Body of pancreas (tissue), 4 donors: ENCODE measurements around the gene KIF18A. TPM values are rescaled to one million over a fixed set of nuclear protein-coding genes. Genes with fewer than 3 reads are reported as not detected.

ENCODE experiments used
- ATAC-seq: fragments of 150-250 bp; one replicate; pipeline ENCODE4 v1.9.1; 2016
- DNase-seq, 4 donors: peaks; one replicate each; pipeline ENCODE4 v3.0.0-alpha.2; 2019
- H3K27ac ChIP-seq, 4 donors: fragments of 200-600 bp; sonication (generic); 1 replicate in 3 of 4; 2 replicates in 1 of 4; pipeline versions ENCODE4 v1.5.1 to v1.6.1; 2016 to 2019; ENCODE audit warnings: mild to moderate bottlenecking in 1 of 4, mixed read lengths in 1 of 4, moderate library complexity in 1 of 4
- H3K27me3 ChIP-seq, 2 donors: fragments of 200-600 bp; sonication (generic); one replicate each; pipeline ENCODE4 v1.6.0; 2016; ENCODE audit warnings: mild to moderate bottlenecking in 1 of 2
- H3K36me3 ChIP-seq, 2 donors: fragments of 200-600 bp; sonication (generic); replicated peaks in 1 of 2; 2 replicates each; pipeline ENCODE4 v1.5.1; 2016; ENCODE audit warnings: low read depth in 2 of 2; ENCODE audit not compliant: insufficient read depth in 1 of 2
- H3K4me1 ChIP-seq: fragments of 200-600 bp; sonication (generic); one replicate; pipeline ENCODE4 v1.6.0; 2016
- H3K4me3 ChIP-seq, 2 donors: fragments of 200-600 bp; sonication (generic); 1 replicate in 1 of 2; 2 replicates in 1 of 2; pipeline ENCODE4 v1.5.1; 2016 to 2019
- H3K9me3 ChIP-seq, 3 donors: fragments of 200-600 bp; sonication (generic); 1 replicate in 2 of 3; 2 replicates in 1 of 3; pipeline ENCODE4 v1.5.1; 2016
- CTCF ChIP-seq, 7 experiments: fragments of 450-650 bp in 4 of 7; fragments of 200-600 bp in 3 of 7; sonication (generic) in 3 of 7; IDR thresholded peaks; one replicate each; pipeline ENCODE4 v1.5.1; 2016 to 2019; ENCODE audit warnings: antibody characterized with exemption in 7 of 7
- POLR2A ChIP-seq, 3 donors: fragments of 450-650 bp; IDR thresholded peaks; one replicate each; pipeline ENCODE4 v1.6.1; 2016; ENCODE audit warnings: antibody characterized with exemption in 3 of 3, mild to moderate bottlenecking in 2 of 3
- WGBS, 2 donors: methylation state at CpG; one replicate each; pipeline ENCODE4 v1.1.5; 2017; 5-methylcytosine and 5-hydroxymethylcytosine counted together
- intact Hi-C: fragments of 100-400 bp; cut with DNase I; formaldehyde crosslinking; loops from one replicate; pipeline ENCODE4 v1.15.1; 2023
- total RNA-seq, 2 donors: library from RNA; depleted of rRNA; stranded (reverse); fragments of >200 nt; gene quantifications; one replicate each; pipeline ENCODE4 v1.1.0, GENCODE V29; 2016

KIF18A gene
- total RNA-seq, 2 donors from 2014 or later = 0.52 TPM; not detected in 1

GRCh38 chr11:27998552-27998951, 109.4 kb downstream of the KIF18A start:
- H3K36me3 ChIP-seq = no peaks in the 10 kb centered on the region
- ATAC-seq (no peak), DNase-seq (no peak)
- H3K9me3 ChIP-seq = peaks cover 0 to 25% (median 0%) of the 10 kb centered on the region in 3 donors
- intact Hi-C loops = no loop called here
- no peak overlapping the region for H3K27ac ChIP-seq
- TF ChIP-seq POLR2A (IDR thresholded peaks at IDR 0.05) = no peak
- no peak for TF ChIP-seq CTCF (IDR thresholded peaks at IDR 0.05)
- no peak overlapping the region for H3K4me3 ChIP-seq
- H3K4me1 ChIP-seq = no peaks in the 10 kb centered on the region
- no peaks in the 10 kb centered on the region for H3K27me3 ChIP-seq

GRCh38 chr11:27997344-27997743, 110.6 kb downstream of the KIF18A start:
- Histone ChIP-seq H3K9me3 (peaks cover 0 to 14% (median 0%) of the 10 kb centered on the region in 3 donors), H3K27ac (no peak overlapping the region), H3K27me3 (no peaks in the 10 kb centered on the region), H3K36me3 (no peaks in the 10 kb centered on the region), H3K4me3 (no peak overlapping the region), H3K4me1 (no peaks in the 10 kb centered on the region)
- 85 to 90% methylated on average over 2 of the region's 2 CpGs for WGBS, 2 donors
- ATAC-seq = no peak
- DNase-seq = no peak
- TF ChIP-seq CTCF (IDR thresholded peaks at IDR 0.05) (no peak), POLR2A (IDR thresholded peaks at IDR 0.05) (no peak)
- intact Hi-C loops = no loop called here

GRCh38 chr11:27996066-27996465, 111.9 kb downstream of the KIF18A start:
- WGBS, 2 donors = 91 to 92% methylated on average over 2 of the region's 2 CpGs
- Histone ChIP-seq H3K4me3 (no peak overlapping the region), H3K36me3 (no peaks in the 10 kb centered on the region), H3K27me3 (no peaks in the 10 kb centered on the region), H3K27ac (no peak overlapping the region), H3K9me3 (peaks cover 0 to 1% (median 0%) of the 10 kb centered on the region in 3 donors), H3K4me1 (no peaks in the 10 kb centered on the region)
- TF ChIP-seq CTCF (IDR thresholded peaks at IDR 0.05) = no peak
- no peak for TF ChIP-seq POLR2A (IDR thresholded peaks at IDR 0.05)
- DNase-seq (no peak), ATAC-seq (no peak)
- intact Hi-C loops = no loop called here

- no peak for ATAC-seq
- Histone ChIP-seq H3K27ac (no peak overlapping the region), H3K4me1 (no peaks in the 10 kb centered on the region), H3K4me3 (no peak overlapping the region), H3K9me3 (no peaks in the 10 kb centered on the region), H3K27me3 (no peaks in the 10 kb centered on the region), H3K36me3 (no peaks in the 10 kb centered on the region)
- 83 to 85% methylated on average over 3 of the region's 3 CpGs for WGBS, 2 donors
- no peak for TF ChIP-seq POLR2A (IDR thresholded peaks at IDR 0.05)
- TF ChIP-seq CTCF (IDR thresholded peaks at IDR 0.05) = no peak
- intact Hi-C loops = no loop called here
- no peak for DNase-seq
Measured at GRCh38 chr11:27995083-27995482, 112.9 kb downstream of the KIF18A start.

GRCh38 chr11:27991736-27992135, 116.2 kb downstream of the KIF18A start:
- TF ChIP-seq POLR2A (IDR thresholded peaks at IDR 0.05) = no peak
- no peak for TF ChIP-seq CTCF (IDR thresholded peaks at IDR 0.05)
- H3K36me3 ChIP-seq = no peaks in the 10 kb centered on the region
- no peaks in the 10 kb centered on the region for H3K4me1 ChIP-seq
- H3K27ac ChIP-seq = no peak overlapping the region
- 63 to 69% methylated on average over 1 of the region's 1 CpG for WGBS, 2 donors
- ATAC-seq (no peak), DNase-seq (no peak)
- no peaks in the 10 kb centered on the region for H3K27me3 ChIP-seq
- H3K9me3 ChIP-seq = no peaks in the 10 kb centered on the region
- intact Hi-C loops = no loop called here
- no peak overlapping the region for H3K4me3 ChIP-seq
